HFF-Myc (cell line): Measurements from ENCODE around the gene ZCCHC14.
A peak's percentile ranks its signal among the peaks of the same experiment; 100 is the strongest.

Source experiments
- DNase-seq: peaks from one replicate; pipeline ENCODE4 v3.0.0-alpha.2; 2011; ENCODE audit warnings: low read depth; ENCODE audit errors: extremely low read depth
- H3K4me3 ChIP-seq: replicated peaks from 2 replicates; pipeline ENCODE4 v1.5.1; 2011; ENCODE audit warnings: low read depth, mild to moderate bottlenecking, control low read depth, low read length
- TF ChIP-seq, protein P1 (sequence below): IDR thresholded peaks from 2 replicates; pipeline ENCODE4 v1.5.1; 2012; ENCODE audit warnings: mild to moderate bottlenecking, low read depth, low read length, control low read depth; ENCODE audit errors: missing control alignments

The ZCCHC14 gene

GRCh38 chr16:87395181-87395842 lies 97.5 kb downstream of the ZCCHC14 start:
- no peak overlapping the region for H3K4me3 ChIP-seq
- DNase-seq: no peak
- TF ChIP-seq, protein P1, sequence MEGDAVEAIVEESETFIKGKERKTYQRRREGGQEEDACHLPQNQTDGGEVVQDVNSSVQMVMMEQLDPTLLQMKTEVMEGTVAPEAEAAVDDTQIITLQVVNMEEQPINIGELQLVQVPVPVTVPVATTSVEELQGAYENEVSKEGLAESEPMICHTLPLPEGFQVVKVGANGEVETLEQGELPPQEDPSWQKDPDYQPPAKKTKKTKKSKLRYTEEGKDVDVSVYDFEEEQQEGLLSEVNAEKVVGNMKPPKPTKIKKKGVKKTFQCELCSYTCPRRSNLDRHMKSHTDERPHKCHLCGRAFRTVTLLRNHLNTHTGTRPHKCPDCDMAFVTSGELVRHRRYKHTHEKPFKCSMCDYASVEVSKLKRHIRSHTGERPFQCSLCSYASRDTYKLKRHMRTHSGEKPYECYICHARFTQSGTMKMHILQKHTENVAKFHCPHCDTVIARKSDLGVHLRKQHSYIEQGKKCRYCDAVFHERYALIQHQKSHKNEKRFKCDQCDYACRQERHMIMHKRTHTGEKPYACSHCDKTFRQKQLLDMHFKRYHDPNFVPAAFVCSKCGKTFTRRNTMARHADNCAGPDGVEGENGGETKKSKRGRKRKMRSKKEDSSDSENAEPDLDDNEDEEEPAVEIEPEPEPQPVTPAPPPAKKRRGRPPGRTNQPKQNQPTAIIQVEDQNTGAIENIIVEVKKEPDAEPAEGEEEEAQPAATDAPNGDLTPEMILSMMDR: no peak

GRCh38 chr16:87393680-87394055 lies 99.2 kb downstream of the ZCCHC14 start:
- H3K4me3 ChIP-seq: peak overlapping the region; percentile 76
- TF ChIP-seq, protein P1: no peak
- DNase-seq: no peak

GRCh38 chr16:87392821-87393679 lies 99.8 kb downstream of the ZCCHC14 start:
- H3K4me3 ChIP-seq: peak overlapping the region; percentile 76
- DNase-seq: no peak
- TF ChIP-seq, protein P1: peak; percentile 24

GRCh38 chr16:87391950-87392820 lies 100.6 kb downstream of the ZCCHC14 start, which contains the start of gene MAP1LC3B:
TSS of gene MAP1LC3B (plus strand) at chr16:87392336. CDS start at chr16:87392428, 92 bp downstream.
- TF ChIP-seq, protein P1: no peak
- H3K4me3 ChIP-seq: peak within 1 kb of the TSS; percentile 76
- peak; percentile 84 for DNase-seq

DNA sequence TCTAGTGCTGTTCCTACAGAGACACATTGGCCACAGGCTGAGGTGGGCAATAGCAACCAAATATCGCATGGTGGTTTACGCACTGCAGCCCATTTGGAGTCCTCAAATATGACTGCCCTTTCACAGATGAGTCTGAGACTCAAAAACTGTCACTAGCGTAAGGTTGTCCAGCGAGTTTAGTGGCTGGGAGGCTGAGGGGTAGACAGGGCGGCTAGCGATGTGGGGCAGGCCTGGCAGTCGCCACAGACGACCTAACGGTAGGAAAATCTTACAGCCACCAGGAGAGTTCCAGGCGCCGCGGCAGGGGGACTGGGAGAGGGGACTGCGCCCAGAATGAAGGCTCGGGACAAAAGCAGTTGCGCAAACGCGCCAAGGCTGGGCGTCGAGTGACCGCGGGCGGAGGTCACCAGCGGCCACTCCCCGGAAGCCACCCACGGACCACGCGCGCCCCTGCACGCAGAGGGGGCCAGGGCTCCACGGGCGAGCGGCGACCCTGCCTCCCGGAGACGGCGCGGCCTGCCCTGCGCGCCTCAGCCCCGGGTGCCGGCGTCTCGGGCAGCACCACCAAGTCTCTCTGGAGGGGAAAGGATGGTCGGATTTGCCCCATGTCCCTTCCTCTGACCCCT lies 101.4 kb downstream of the ZCCHC14 start:
- TF ChIP-seq, protein P1: no peak
- no peak for DNase-seq
- H3K4me3 ChIP-seq: peak overlapping the region; percentile 76
